B cell (primary cell): ENCODE data around the gene CEMIP. TPM values are rescaled to one million over a fixed set of nuclear protein-coding genes. Genes with fewer than 3 reads are reported as not detected.

Source experiments
- ATAC-seq: fragments of 200-7000 bp; cut with Tn5 transposase; one replicate; pipeline ENCODE4 v1.10.0; 2021; ENCODE audit warnings: low read depth, mild to moderate bottlenecking, moderate number of reproducible peaks, moderate library complexity
- CTCF ChIA-PET: fragments of 350-600 bp; sonication (Branson Sonifier 250); formaldehyde crosslinking; loops from one replicate; lab custom pipeline; 2021; ENCODE audit warnings: antibody characterized with exemption, inconsistent platforms; lab: Charles Lee
- POLR2A ChIA-PET: fragments of 350-600 bp; sonication (Branson Sonifier 250); formaldehyde crosslinking; loops from one replicate; lab custom pipeline; 2021; ENCODE audit warnings: antibody characterized with exemption; lab: Charles Lee
- DNase-seq: peaks from one replicate; pipeline ENCODE4 v3.0.0; 2013
- H2AFZ ChIP-seq: 2 replicates; pipeline ENCODE4 v1.6.1; 2012; ENCODE audit warnings: mild to moderate bottlenecking, low read depth, low read length; ENCODE audit not compliant: insufficient read depth, poor library complexity, severe bottlenecking
- H3K27ac ChIP-seq, 2 donors: 1 replicate in 1 of 2; 2 replicates in 1 of 2; pipeline ENCODE4 v1.5.1; 2012 to 2013; ENCODE audit warnings: low read length in 2 of 2, mild to moderate bottlenecking in 2 of 2, moderate library complexity in 1 of 2
- H3K27me3 ChIP-seq, 4 experiments: fragments of 200-600 bp in 1 of 4; sonication (generic) in 1 of 4; replicated peaks in 1 of 4; 1 replicate in 2 of 4; 2 replicates in 2 of 4; pipeline versions ENCODE4 v1.6.1 to v1.7.0; 2013 to 2016; ENCODE audit warnings: low read length in 3 of 4, mild to moderate bottlenecking in 2 of 4, mixed read lengths in 1 of 4, moderate library complexity in 1 of 4; ENCODE audit not compliant: insufficient read depth in 4 of 4, control insufficient read depth in 3 of 4; ENCODE audit errors: control extremely low read depth in 1 of 4
- H3K36me3 ChIP-seq, 2 experiments: replicated peaks in 1 of 2; 1 replicate in 1 of 2; 2 replicates in 1 of 2; pipeline versions ENCODE4 v1.6.1 to v1.7.1; 2013; ENCODE audit warnings: low read length in 1 of 2; ENCODE audit not compliant: insufficient read depth in 2 of 2, control insufficient read depth in 1 of 2; ENCODE audit errors: control extremely low read depth in 1 of 2, extremely low read depth in 1 of 2
- H3K4me1 ChIP-seq, 2 donors: fragments of 200-600 bp in 1 of 2; sonication (generic) in 1 of 2; 1 replicate in 1 of 2; 2 replicates in 1 of 2; pipeline versions ENCODE4 v1.5.1 to v1.6.1; 2013 to 2017; ENCODE audit warnings: low read length in 2 of 2; ENCODE audit not compliant: control insufficient read depth in 2 of 2, insufficient read depth in 2 of 2
- H3K4me2 ChIP-seq: replicated peaks from 2 replicates; pipeline ENCODE3; 2012; ENCODE audit warnings: mild to moderate bottlenecking, low read depth, low read length; ENCODE audit not compliant: poor library complexity, severe bottlenecking
- H3K4me3 ChIP-seq, 5 experiments: fragments of 200-600 bp in 1 of 5; sonication (generic) in 1 of 5; 1 replicate in 3 of 5; 2 replicates in 2 of 5; pipeline versions ENCODE4 v1.5.1 to v1.7.0; 2011 to 2016; ENCODE audit warnings: low read length in 4 of 5, mild to moderate bottlenecking in 4 of 5, low read depth in 2 of 5, control low read depth in 1 of 5, moderate library complexity in 1 of 5; ENCODE audit not compliant: insufficient read depth in 1 of 5; ENCODE audit errors: control extremely low read depth in 1 of 5, extremely low read depth in 1 of 5
- H3K79me2 ChIP-seq: fragments of 200-600 bp; sonication (generic); one replicate; pipeline ENCODE4 v1.6.0; 2016; ENCODE audit warnings: low read length; ENCODE audit not compliant: control insufficient read depth, insufficient read depth
- H3K9ac ChIP-seq: fragments of 200-600 bp; sonication (generic); 2 replicates; pipeline ENCODE4 v1.6.1; 2017; ENCODE audit warnings: mild to moderate bottlenecking, low read length, moderate library complexity
- H3K9me3 ChIP-seq, 3 donors: one replicate each; pipeline versions ENCODE4 v1.6.1 to v1.7.1; 2013; ENCODE audit warnings: low read length in 2 of 3; ENCODE audit not compliant: control insufficient read depth in 2 of 3, insufficient read depth in 1 of 3; ENCODE audit errors: control extremely low read depth in 1 of 3
- H4K20me1 ChIP-seq: 2 replicates; pipeline ENCODE4 v1.6.0; 2012; ENCODE audit warnings: mild to moderate bottlenecking, low read length; ENCODE audit not compliant: insufficient read depth, control insufficient read depth, poor library complexity, severe bottlenecking
- H3K27ac Mint-ChIP-seq: one replicate; pipeline ENCODE4 v1.8.0; 2021; ENCODE audit warnings: mixed read lengths
- H3K27me3 Mint-ChIP-seq: one replicate; pipeline ENCODE4 v1.8.0; 2021; ENCODE audit warnings: mixed read lengths
- H3K4me1 Mint-ChIP-seq: one replicate; pipeline ENCODE4 v1.8.0; 2021; ENCODE audit warnings: mixed read lengths
- H3K4me3 Mint-ChIP-seq: one replicate; pipeline ENCODE4 v1.8.0; 2021; ENCODE audit warnings: mixed read lengths
- H3K9me3 Mint-ChIP-seq: one replicate; pipeline ENCODE4 v1.8.0; 2022; ENCODE audit warnings: mixed read lengths; ENCODE audit not compliant: insufficient read depth
- EZH2 ChIP-seq: IDR thresholded peaks from 2 replicates; pipeline ENCODE4 v1.6.1; 2012; ENCODE audit warnings: borderline replicate concordance, low read depth, mild to moderate bottlenecking, moderate library complexity, low read length; ENCODE audit not compliant: insufficient read depth, poor library complexity, severe bottlenecking
- WGBS: methylation state at CpG from one replicate; pipeline ENCODE4 v1.1.5; 2013; ENCODE audit warnings: missing lambda C conversion rate; ENCODE audit not compliant: insufficient coverage; 5-methylcytosine and 5-hydroxymethylcytosine counted together
- intact Hi-C: fragments of 100-400 bp; cut with micrococcal nuclease; formaldehyde crosslinking; loops from one replicate; pipeline ENCODE4 v1.10.0; 2022
- polyA plus RNA-seq: library from polyadenylated mRNA; depleted of rRNA; stranded (reverse); fragments of >200 nt; gene quantifications from 2 replicates; pipeline ENCODE4 v1.2.3, GENCODE V29; 2012
- total RNA-seq, 2 donors: library from RNA; stranded (reverse); fragments of 120-200 nt in 1 of 2; gene quantifications; 1 replicate in 1 of 2; 2 replicates in 1 of 2; pipeline versions ENCODE4 v1.2.3 to v1.2.4, GENCODE V29; 2013 to 2022
- TF ChIP-seq, protein P1 (sequence below): fragments of 200-600 bp; IDR thresholded peaks from one replicate; pipeline ENCODE4 v1.8.0; 2022; ENCODE audit warnings: antibody characterized with exemption, mild to moderate bottlenecking

CEMIP gene
- total and polyA plus RNA-seq, 2 donors (not counting 1 experiment from before 2014, with no cell fraction given) = 0.32 TPM; not detected in 1

DNA sequence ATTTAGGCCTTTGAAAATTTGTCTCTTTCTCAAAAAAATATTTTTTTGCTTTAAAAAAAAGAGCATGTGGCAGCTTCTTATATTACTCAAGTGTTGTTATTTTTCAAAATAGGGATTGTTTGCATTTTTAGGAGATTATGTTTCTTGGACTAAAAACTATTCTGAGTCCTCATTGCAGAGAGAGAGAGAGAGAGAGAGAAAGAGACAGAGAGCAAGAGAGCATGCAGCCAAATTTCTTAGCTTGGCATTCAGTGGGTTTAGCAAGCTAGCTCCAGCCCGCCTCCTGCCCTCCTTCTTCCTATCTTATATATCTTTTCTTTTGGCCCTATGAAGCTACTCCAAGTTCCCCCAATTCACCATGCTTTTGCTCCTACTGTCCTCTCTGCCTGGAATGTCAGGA lies 55.7 kb downstream of the CEMIP start:
- CTCF ChIA-PET = no interaction called here
- Histone ChIP-seq H3K9ac (no peak overlapping the region), H3K4me3 (no peak overlapping the region), H3K9me3 (peaks cover 0 to 3% (median 0%) of the 10 kb centered on the region in 3 donors), H3K27me3 (no peaks in the 10 kb centered on the region), H2AFZ (no peak overlapping the region), H3K4me2 (no peak overlapping the region), H3K79me2 (no peaks in the 10 kb centered on the region), H3K27ac (no peak overlapping the region), H3K36me3 (no peaks in the 10 kb centered on the region), H3K4me1 (no peaks in the 10 kb centered on the region), H4K20me1 (no peaks in the 10 kb centered on the region)
- POLR2A ChIA-PET = interaction anchor here (0.6 kb wide), 1 partner anchor 11 kb away, joined by 3 read pairs; no protein-coding TSS in a partner anchor
- ATAC-seq (no peak), DNase-seq (no peak)
- Mint-ChIP-seq H3K4me3 (no peak overlapping the region), H3K4me1 (no peaks in the 10 kb centered on the region), H3K9me3 (no peaks in the 10 kb centered on the region), H3K27ac (no peak overlapping the region), H3K27me3 (peaks cover 15% of the 10 kb centered on the region)
- 100% methylated on average over 1 of the region's 1 CpG for WGBS
- intact Hi-C loops = no loop called here
- TF ChIP-seq, protein P1, sequence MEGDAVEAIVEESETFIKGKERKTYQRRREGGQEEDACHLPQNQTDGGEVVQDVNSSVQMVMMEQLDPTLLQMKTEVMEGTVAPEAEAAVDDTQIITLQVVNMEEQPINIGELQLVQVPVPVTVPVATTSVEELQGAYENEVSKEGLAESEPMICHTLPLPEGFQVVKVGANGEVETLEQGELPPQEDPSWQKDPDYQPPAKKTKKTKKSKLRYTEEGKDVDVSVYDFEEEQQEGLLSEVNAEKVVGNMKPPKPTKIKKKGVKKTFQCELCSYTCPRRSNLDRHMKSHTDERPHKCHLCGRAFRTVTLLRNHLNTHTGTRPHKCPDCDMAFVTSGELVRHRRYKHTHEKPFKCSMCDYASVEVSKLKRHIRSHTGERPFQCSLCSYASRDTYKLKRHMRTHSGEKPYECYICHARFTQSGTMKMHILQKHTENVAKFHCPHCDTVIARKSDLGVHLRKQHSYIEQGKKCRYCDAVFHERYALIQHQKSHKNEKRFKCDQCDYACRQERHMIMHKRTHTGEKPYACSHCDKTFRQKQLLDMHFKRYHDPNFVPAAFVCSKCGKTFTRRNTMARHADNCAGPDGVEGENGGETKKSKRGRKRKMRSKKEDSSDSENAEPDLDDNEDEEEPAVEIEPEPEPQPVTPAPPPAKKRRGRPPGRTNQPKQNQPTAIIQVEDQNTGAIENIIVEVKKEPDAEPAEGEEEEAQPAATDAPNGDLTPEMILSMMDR = no peak
- TF ChIP-seq EZH2 = no peak

- POLR2A ChIA-PET = interaction anchor here (0.6 kb wide), 1 partner anchor 11 kb away, joined by 3 read pairs; no protein-coding TSS in a partner anchor
- WGBS = 88% methylated on average over 4 of the region's 4 CpGs
- H3K4me3 ChIP-seq = no peak overlapping the region
- no peaks in the 10 kb centered on the region for H3K27me3 ChIP-seq
- H3K4me3 Mint-ChIP-seq = no peak overlapping the region
- H3K9me3 ChIP-seq = peaks cover 0 to 3% (median 0%) of the 10 kb centered on the region in 3 donors
- no peaks in the 10 kb centered on the region for H3K36me3 ChIP-seq
- DNase-seq (no peak), ATAC-seq (no peak)
- peaks cover 15% of the 10 kb centered on the region for H3K27me3 Mint-ChIP-seq
- no peak overlapping the region for H3K9ac ChIP-seq
- no peak overlapping the region for H3K27ac ChIP-seq
- CTCF ChIA-PET = interaction anchor here (0.7 kb wide), 1 partner anchor 1454 kb away, joined by 4 read pairs; no protein-coding TSS in a partner anchor
- H3K4me1 Mint-ChIP-seq = no peaks in the 10 kb centered on the region
- TF ChIP-seq, protein P1 = no peak
- no peak for TF ChIP-seq EZH2
- no peak overlapping the region for H2AFZ ChIP-seq
- H3K27ac Mint-ChIP-seq = no peak overlapping the region
- no peaks in the 10 kb centered on the region for H3K9me3 Mint-ChIP-seq
- H4K20me1 ChIP-seq = no peaks in the 10 kb centered on the region
- no peak overlapping the region for H3K4me2 ChIP-seq
- H3K4me1 ChIP-seq = no peaks in the 10 kb centered on the region
- intact Hi-C loops = no loop called here
- H3K79me2 ChIP-seq = no peaks in the 10 kb centered on the region
Measured at GRCh38 chr15:80835336-80835735, 56.2 kb downstream of the CEMIP start.
